Gastrocnemius medialis (tissue), 4 donors: ENCODE data around the gene FOXD4L1. TPM values are rescaled to one million over a fixed set of nuclear protein-coding genes. Genes with fewer than 3 reads are reported as not detected.
"Not testable (repeated sequence)": the region's sequence is repeated elsewhere in the genome, so short reads cannot be mapped to it uniquely, and the experiment has no call there.

Experiments
- ATAC-seq, 2 donors: fragments of 150-250 bp; one replicate each; pipeline ENCODE4 v1.9.1; 2016
- DNase-seq, 2 donors: peaks; one replicate each; pipeline ENCODE4 v3.0.0-alpha.2; 2019
- H3K27ac ChIP-seq, 4 donors: fragments of 200-600 bp; sonication (generic); 1 replicate in 1 of 4; 2 replicates in 3 of 4; pipeline ENCODE4 v1.5.1; 2016 to 2018; ENCODE audit warnings: mild to moderate bottlenecking in 2 of 4, moderate library complexity in 1 of 4
- H3K27me3 ChIP-seq, 3 donors: fragments of 200-600 bp; sonication (generic) in 2 of 3; 1 replicate in 1 of 3; 2 replicates in 2 of 3; pipeline versions ENCODE4 v1.5.1 to v1.6.0; 2016 to 2019; ENCODE audit warnings: mild to moderate bottlenecking in 1 of 3, moderate library complexity in 1 of 3
- H3K36me3 ChIP-seq, 2 donors: fragments of 200-600 bp; sonication (generic) in 1 of 2; one replicate each; pipeline ENCODE4 v1.5.1; 2017 to 2018
- H3K4me1 ChIP-seq, 2 donors: fragments of 200-600 bp; sonication (generic) in 1 of 2; one replicate each; pipeline ENCODE4 v1.5.1; 2016 to 2017; ENCODE audit warnings: mild to moderate bottlenecking in 2 of 2
- H3K4me3 ChIP-seq, 4 donors: fragments of 200-600 bp; sonication (generic) in 3 of 4; 1 replicate in 1 of 4; 2 replicates in 3 of 4; pipeline ENCODE4 v1.5.1; 2016 to 2019; ENCODE audit warnings: mild to moderate bottlenecking in 2 of 4
- H3K9me3 ChIP-seq, 3 donors: fragments of 200-600 bp; sonication (generic) in 2 of 3; 1 replicate in 1 of 3; 2 replicates in 2 of 3; pipeline ENCODE4 v1.5.1; 2016 to 2019
- in situ Hi-C, 4 donors: fragments of 200-750 bp; cut with MboI; loops; one replicate each; pipeline versions ENCODE4 v1.15.0 to v1.8.0; 2017; ENCODE audit warnings: low sequenced_read_pairs in 4 of 4
- intact Hi-C: fragments of 100-400 bp; cut with DNase I; formaldehyde crosslinking; loops from one replicate; pipeline ENCODE4 v1.15.1; 2023; ENCODE audit warnings: low total_unique reads
- total RNA-seq, 4 donors: library from RNA; depleted of rRNA; stranded (reverse); fragments of >200 nt; gene quantifications; one replicate each; pipeline versions ENCODE4 v1.1.0 to v1.2.3, GENCODE V29; 2016

Gene FOXD4L1
- total RNA-seq = under 1 TPM in 1 of 4 donors, not detected in 3; 0.13 TPM

DNA sequence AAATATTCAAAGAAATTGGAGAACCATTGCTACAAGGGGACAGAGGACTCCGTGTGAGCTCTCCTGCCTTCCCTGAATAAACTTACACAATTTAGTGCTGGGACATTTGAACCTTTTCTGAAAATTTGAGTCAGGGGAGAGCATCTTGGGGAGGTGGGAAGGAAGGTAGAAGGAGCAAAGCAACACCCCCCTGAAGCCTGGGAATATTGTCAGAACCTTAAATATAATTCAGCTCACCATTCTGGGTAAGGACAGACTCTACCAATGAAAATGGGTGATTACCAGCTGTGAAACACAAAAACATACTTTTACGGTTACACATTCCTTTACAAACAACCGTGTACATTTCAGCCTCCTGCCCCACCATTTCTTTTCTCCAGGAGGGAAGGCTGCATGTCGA is at the start of gene FOXD4L1:
Gene FOXD4L1 (plus strand): TSS at position 301 of the 400 bp plus-strand sequence. CDS start 592 bp downstream, outside the sequence.
- H3K4me1 ChIP-seq = peaks cover 3 to 13% of the 10 kb centered on the region in 2 donors
- in situ Hi-C loops, intact Hi-C loops, ATAC-seq, H3K9me3 ChIP-seq, H3K27ac ChIP-seq, DNase-seq, H3K36me3 ChIP-seq, H3K4me3 ChIP-seq: not testable (repeated sequence)
- H3K27me3 ChIP-seq = peaks cover 0 to 41% (median 21%) of the 10 kb centered on the region in 3 donors

DNA sequence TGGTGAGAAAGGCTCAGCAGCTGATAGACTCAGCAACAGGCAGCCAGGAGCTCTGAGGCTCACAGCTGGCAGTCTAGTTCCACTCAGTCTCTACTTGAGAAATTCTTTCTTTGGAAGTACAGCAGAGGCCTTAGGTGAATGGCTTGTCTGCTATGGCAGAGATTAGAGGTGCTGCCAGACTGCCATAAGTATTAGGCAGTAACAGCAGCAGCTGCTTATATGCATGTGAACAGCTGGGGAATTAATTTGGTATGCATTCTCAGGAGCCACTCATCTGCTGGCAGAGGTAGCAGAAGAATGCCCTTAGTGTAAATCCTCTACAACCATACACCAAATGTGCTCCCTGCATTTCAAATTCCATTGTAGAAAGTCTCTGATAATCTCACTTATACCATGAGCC is 32.7 kb upstream of the FOXD4L1 start:
- H3K36me3 ChIP-seq, H3K27me3 ChIP-seq, H3K4me3 ChIP-seq, ATAC-seq, H3K9me3 ChIP-seq, in situ Hi-C loops, intact Hi-C loops, DNase-seq, H3K4me1 ChIP-seq, H3K27ac ChIP-seq: not testable (repeated sequence)

DNA sequence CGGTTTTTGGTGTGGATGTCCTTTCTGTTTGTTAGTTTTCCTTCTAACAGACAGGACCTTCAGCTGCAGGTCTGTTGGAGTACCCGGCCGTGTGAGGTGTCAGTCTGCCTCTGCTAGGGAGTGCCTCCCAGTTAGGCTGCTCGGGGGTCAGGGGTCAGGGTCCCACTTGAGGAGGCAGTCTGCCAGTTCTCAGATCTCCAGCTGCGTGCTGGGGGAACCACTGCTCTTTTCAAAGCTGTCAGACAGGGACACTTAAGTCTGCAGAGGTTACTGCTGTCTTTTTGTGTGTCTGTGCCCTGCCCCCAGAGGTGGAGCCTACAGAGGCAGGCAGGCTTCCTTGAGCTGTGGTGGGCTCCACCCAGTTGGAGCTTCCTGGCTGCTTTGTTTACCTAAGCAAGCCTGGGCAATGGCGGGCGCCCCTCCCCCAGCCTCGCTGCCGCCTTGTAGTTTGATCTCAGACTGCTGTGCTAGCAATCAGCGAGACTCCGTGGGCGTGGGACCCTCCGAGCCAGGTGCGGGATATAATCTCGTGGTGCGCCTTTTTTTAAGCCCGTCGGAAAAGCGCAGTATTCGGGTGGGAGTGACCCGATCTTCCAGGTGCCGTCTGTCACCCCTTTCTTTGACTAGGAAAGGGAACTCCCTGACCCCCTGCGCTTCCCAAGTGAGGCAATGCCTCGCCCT is 21.6 kb upstream of the FOXD4L1 start:
- H3K4me1 ChIP-seq, DNase-seq, in situ Hi-C loops, H3K9me3 ChIP-seq, H3K36me3 ChIP-seq, H3K27me3 ChIP-seq, H3K4me3 ChIP-seq, ATAC-seq, H3K27ac ChIP-seq, intact Hi-C loops: not testable (repeated sequence)

DNA sequence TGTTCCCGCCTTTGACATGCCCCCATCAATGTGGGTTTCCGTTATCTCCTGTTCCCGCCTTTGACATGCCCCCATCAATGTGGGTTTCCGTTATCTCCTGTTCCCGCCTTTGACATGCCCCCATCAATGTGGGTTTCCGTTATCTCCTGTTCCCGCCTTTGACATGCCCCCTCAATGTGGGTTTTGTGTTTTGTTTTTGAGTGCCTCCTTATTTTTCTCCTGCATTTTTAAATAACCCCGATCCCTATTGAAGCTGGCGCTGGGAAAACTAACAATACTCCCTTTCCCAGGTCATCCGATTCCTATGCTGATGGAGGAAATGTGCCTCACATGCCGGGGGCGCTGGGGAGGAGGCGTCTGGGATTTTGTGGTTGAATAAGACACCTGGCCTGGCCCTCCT is 1.9 kb upstream of the FOXD4L1 start:
- intact Hi-C loops, in situ Hi-C loops, H3K9me3 ChIP-seq, H3K4me1 ChIP-seq, DNase-seq, H3K36me3 ChIP-seq, H3K4me3 ChIP-seq, H3K27ac ChIP-seq, ATAC-seq: not testable (repeated sequence)
- H3K27me3 ChIP-seq = peaks cover 0 to 25% (median 8%) of the 10 kb centered on the region in 3 donors

DNA sequence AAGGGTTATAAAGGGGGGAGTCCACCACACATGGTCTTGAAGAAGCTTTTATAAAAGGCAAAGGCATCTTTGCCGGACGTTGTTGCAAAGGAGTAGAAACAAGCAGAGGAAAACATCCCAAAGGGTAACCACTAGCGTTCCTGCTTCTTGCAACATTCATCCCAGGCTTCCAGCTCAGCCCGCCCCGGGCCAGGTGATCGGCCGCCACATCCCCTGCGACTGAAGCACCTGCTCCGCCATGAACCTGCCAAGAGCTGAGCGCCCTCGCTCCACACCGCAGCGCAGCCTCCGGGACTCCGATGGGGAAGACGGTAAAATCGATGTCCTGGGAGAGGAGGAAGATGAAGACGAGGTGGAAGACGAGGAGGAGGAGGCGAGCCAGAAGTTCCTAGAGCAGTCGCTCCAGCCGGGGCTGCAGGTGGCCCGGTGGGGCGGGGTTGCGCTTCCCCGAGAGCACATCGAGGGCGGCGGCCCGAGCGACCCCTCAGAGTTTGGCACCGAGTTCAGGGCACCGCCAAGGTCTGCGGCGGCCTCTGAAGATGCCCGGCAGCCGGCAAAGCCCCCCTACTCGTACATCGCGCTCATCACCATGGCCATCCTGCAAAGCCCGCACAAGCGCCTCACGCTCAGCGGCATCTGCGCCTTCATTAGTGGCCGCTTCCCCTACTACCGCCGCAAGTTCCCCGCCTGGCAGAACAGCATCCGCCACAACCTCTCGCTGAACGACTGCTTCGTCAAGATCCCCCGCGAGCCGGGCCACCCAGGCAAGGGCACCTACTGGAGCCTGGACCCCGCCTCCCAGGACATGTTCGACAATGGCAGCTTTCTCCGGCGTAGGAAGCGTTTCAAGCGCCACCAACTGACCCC is 787 bp downstream of the FOXD4L1 start:
- H3K27ac ChIP-seq, H3K36me3 ChIP-seq, ATAC-seq, in situ Hi-C loops, intact Hi-C loops, H3K9me3 ChIP-seq, DNase-seq, H3K4me3 ChIP-seq: not testable (repeated sequence)
- peaks cover 3 to 19% of the 10 kb centered on the region in 2 donors for H3K4me1 ChIP-seq
- peaks cover 0 to 49% (median 30%) of the 10 kb centered on the region in 3 donors for H3K27me3 ChIP-seq

DNA sequence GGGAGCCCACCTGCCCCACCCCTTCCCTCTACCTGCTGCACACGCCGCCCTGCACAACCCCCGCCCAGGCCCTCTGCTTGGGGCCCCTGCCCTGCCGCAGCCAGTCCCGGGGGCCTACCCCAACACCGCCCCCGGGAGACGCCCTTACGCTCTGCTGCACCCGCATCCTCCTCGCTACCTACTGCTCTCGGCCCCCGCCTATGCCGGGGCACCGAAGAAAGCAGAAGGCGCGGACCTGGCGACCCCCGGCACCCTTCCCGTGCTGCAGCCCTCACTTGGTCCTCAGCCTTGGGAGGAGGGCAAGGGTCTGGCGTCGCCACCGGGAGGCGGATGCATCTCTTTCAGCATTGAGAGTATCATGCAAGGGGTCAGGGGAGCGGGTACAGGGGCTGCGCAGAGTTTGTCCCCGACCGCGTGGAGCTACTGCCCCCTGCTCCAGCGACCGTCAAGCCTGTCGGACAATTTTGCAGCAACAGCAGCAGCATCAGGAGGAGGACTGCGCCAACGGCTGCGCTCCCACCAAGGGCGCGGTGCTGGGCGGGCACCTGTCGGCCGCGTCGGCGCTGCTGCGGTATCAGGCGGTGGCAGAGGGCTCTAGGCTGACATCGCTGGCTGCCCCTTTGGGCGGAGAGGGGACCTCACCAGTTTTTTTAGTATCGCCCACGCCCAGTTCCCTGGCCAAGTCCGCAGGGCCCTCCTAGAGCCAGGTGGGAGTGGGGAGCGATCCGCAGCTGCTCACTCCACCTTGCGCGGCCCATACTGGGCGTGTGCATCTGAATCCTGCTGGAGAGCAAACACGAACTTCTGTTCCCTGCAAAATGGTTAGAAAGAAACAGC is 1.6 kb downstream of the FOXD4L1 start:
- H3K9me3 ChIP-seq, H3K27ac ChIP-seq, intact Hi-C loops, H3K4me3 ChIP-seq, DNase-seq, in situ Hi-C loops, H3K36me3 ChIP-seq, ATAC-seq: not testable (repeated sequence)
- Histone ChIP-seq H3K4me1 (peaks cover 3 to 19% of the 10 kb centered on the region in 2 donors), H3K27me3 (peaks cover 0 to 53% (median 32%) of the 10 kb centered on the region in 3 donors)

DNA sequence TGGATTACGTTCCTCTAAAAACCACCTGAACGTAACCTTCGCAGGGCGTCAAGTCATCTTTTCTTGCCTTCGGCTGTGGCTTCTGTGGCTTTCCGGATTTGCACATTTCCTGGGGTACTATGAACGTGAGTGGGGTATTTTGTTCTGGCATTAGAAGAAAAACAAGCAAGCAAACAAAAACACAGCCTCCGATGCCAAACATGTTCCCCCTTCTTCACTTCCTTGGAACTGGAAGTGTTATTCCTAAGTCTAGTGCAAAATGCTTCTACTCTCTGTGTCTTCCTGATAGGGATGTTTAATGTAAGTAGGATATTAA is 2.2 kb downstream of the FOXD4L1 start:
- not testable (repeated sequence) for ATAC-seq, DNase-seq
- H3K27me3 ChIP-seq = peaks cover 0 to 58% (median 38%) of the 10 kb centered on the region in 3 donors

DNA sequence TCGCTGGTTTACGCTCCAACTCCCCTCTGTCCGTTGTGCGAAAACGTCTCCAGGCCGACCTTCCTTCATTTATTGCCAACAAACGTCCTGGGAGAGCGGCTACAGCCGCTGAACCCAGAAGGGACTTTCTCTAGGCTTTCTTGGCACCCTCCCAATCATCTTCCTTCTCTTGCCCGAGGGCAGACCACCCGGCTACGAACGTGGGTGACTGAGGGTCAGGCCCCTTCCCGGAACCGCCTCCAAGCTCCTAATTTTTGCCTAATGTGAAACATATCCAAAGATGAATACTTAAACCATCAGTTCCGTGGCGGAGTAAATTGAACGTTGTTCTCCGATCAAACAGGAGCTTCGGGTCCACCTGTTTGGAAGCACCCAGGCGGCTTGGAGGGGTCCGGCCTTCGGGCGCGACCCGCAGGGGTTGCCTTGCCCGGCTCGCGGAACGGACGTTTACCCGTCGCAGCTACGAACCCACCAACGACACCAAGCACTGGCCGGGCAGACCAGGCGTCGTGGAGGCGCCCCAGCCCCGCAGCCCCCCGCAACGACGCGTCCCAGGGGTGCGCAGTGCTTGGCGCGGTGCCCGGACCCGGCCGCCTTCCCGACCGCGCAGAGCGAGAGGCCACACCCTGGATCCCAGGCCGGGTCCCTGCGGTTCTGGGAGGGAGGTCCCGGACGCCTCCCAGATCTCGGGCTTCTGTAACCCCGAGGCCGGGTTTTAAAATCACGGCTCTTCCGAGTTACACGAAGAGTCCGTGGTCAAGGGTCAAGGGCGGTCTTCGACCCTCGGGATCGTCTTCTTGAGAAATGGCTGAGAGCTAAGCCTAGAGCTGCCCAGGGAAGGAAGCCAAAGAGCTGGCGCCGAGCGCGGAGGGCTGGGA is 4.0 kb downstream of the FOXD4L1 start:
- H3K36me3 ChIP-seq, H3K9me3 ChIP-seq, H3K27ac ChIP-seq, in situ Hi-C loops, DNase-seq, intact Hi-C loops: not testable (repeated sequence)
- Histone ChIP-seq H3K4me3 (peak overlapping the region in 3 of 4 donors; percentile 58 to 77 (median 63)), H3K4me1 (peaks cover 3 to 19% of the 10 kb centered on the region in 2 donors), H3K27me3 (peaks cover 0 to 67% (median 41%) of the 10 kb centered on the region in 3 donors)
- peak in 1 of 2 donors; percentile 19 for ATAC-seq

More for the DNA sequence above, 2.2 kb downstream of the FOXD4L1 start:
- H3K4me1 ChIP-seq = peaks cover 3 to 19% of the 10 kb centered on the region in 2 donors
- in situ Hi-C loops, intact Hi-C loops, H3K27ac ChIP-seq, H3K9me3 ChIP-seq, H3K36me3 ChIP-seq, H3K4me3 ChIP-seq: not testable (repeated sequence)

DNA sequence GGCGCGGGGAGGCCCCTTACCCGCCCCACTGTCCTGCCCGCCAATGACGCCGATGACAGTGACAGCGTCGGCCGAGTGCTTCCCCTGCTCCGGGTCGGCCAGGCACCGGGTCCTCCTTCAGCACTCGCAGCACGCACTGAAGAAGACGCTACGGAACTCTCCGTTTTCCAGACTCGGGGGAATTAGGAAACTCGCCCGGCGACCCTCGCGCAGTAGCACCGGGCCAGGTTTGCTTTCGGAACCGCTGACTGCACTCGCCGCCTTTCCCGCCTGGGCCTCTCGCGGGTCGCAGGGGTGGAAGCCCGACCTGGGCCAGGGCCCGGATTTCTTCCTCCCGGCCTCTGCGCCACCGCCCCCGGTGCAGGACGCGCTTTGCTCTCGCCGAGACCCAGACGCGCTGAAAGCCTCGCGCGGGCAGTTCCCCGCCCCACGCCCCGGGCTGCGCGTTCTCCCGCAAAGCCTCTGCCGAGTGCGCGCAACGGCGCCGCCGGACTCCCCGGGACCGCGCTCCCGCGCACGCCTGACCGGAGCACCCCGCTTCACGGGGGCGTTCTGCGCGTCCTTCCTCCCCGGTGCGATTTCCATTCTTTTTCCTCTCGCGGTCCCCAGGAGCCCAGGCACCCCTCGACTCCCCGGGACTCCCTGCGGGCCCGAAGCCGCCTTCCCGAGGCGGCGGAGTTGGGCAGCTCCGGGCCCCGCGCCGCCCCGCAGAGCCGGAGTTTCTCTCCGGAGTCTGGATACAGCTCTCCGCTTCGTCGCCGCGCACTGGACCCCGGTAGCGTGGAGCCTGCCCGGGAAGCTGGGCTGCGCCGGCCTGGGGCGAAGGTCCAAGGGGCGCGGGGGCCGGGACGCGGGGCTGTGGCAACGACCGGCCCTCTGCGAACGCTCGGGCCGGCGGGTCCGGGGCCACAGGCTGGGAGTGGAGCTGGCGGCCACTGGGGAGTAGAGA is 4.9 kb downstream of the FOXD4L1 start:
- intact Hi-C loops, H3K9me3 ChIP-seq, in situ Hi-C loops, H3K27ac ChIP-seq, H3K36me3 ChIP-seq, DNase-seq: not testable (repeated sequence)
- peaks cover 6 to 73% (median 49%) of the 10 kb centered on the region in 3 donors for H3K27me3 ChIP-seq
- peak overlapping the region; percentile 25 to 77 (median 60) for H3K4me3 ChIP-seq
- H3K4me1 ChIP-seq = peaks cover 3 to 19% of the 10 kb centered on the region in 2 donors
- peak; percentile 50 to 63 for ATAC-seq
